Liver (tissue), 9 donors: ENCODE measurements around the gene LAMC1. TPM values are rescaled to one million over a fixed set of nuclear protein-coding genes. Genes with fewer than 3 reads are reported as not detected.

Experiments used
- DNase-seq: peaks from one replicate; pipeline ENCODE4 v3.0.0-alpha.2; 2017; ENCODE audit warnings: low spot score
- H3K27ac ChIP-seq, 2 donors: one replicate each; pipeline ENCODE4 v1.7.0; 2013; ENCODE audit warnings: inconsistent platforms in 2 of 2, low read length in 2 of 2, control low read depth in 1 of 2, low read depth in 1 of 2, mild to moderate bottlenecking in 1 of 2
- H3K27me3 ChIP-seq, 4 donors: one replicate each; pipeline versions ENCODE4 v1.6.1 to v1.7.0; 2013; ENCODE audit warnings: low read length in 3 of 4, inconsistent platforms in 1 of 4, mild to moderate bottlenecking in 1 of 4, moderate library complexity in 1 of 4; ENCODE audit not compliant: control insufficient read depth in 4 of 4, insufficient read depth in 4 of 4
- H3K36me3 ChIP-seq, 4 donors: one replicate each; pipeline versions ENCODE4 v1.6.1 to v1.7.0; 2013; ENCODE audit warnings: low read length in 3 of 4, mild to moderate bottlenecking in 3 of 4, low read depth in 1 of 4, moderate library complexity in 1 of 4; ENCODE audit not compliant: control insufficient read depth in 4 of 4, insufficient read depth in 3 of 4
- H3K4me1 ChIP-seq, 4 donors: one replicate each; pipeline versions ENCODE4 v1.6.1 to v1.7.0; 2013; ENCODE audit warnings: low read length in 3 of 4, mild to moderate bottlenecking in 3 of 4, moderate library complexity in 1 of 4; ENCODE audit not compliant: control insufficient read depth in 4 of 4, insufficient read depth in 4 of 4
- H3K4me3 ChIP-seq, 3 donors: one replicate each; pipeline versions ENCODE4 v1.6.1 to v1.7.0; 2013; ENCODE audit warnings: low read length in 3 of 3, control low read depth in 1 of 3, low read depth in 1 of 3, mild to moderate bottlenecking in 1 of 3
- H3K9ac ChIP-seq, 2 donors: one replicate each; pipeline ENCODE4 v1.7.0; 2013; ENCODE audit warnings: low read length in 2 of 2, mild to moderate bottlenecking in 2 of 2, moderate library complexity in 2 of 2, control low read depth in 1 of 2, low read depth in 1 of 2
- H3K9me3 ChIP-seq, 4 donors: one replicate each; pipeline versions ENCODE4 v1.6.1 to v1.7.0; 2013; ENCODE audit warnings: low read length in 3 of 4; ENCODE audit not compliant: control insufficient read depth in 4 of 4
- ATF3 ChIP-seq: IDR thresholded peaks from 2 replicates; pipeline ENCODE4 v1.6.1; 2016; ENCODE audit warnings: antibody characterized with exemption
- CTCF ChIP-seq: fragments of 150-350 bp; IDR thresholded peaks from 2 replicates; pipeline ENCODE4 v1.5.1; 2017; ENCODE audit warnings: improper control_type of control experiment, low read depth, low read length; ENCODE audit not compliant: missing input control
- EGR1 ChIP-seq, 2 donors: IDR thresholded peaks; 2 replicates each; pipeline ENCODE4 v1.6.1; 2016 to 2018; ENCODE audit warnings: antibody characterized with exemption in 2 of 2, low read depth in 2 of 2
- FOXA1 ChIP-seq: IDR thresholded peaks from 2 replicates; pipeline ENCODE4 v1.6.1; 2016; ENCODE audit warnings: antibody characterized with exemption
- FOXA2 ChIP-seq: IDR thresholded peaks from 2 replicates; pipeline ENCODE4 v1.6.1; 2016; ENCODE audit warnings: antibody characterized with exemption
- GABPA ChIP-seq, 2 donors: IDR thresholded peaks in 1 of 2; conservative IDR thresholded peaks in 1 of 2; 2 replicates each; pipeline ENCODE4 v1.6.1; 2016; ENCODE audit warnings: antibody characterized with exemption in 2 of 2, mild to moderate bottlenecking in 1 of 2, moderate library complexity in 1 of 2
- HNF4A ChIP-seq, 2 donors: conservative IDR thresholded peaks; 2 replicates each; pipeline ENCODE4 v1.6.1; 2016; ENCODE audit warnings: antibody characterized with exemption in 2 of 2, mild to moderate bottlenecking in 2 of 2
- HNF4G ChIP-seq: IDR thresholded peaks from 2 replicates; pipeline ENCODE4 v1.6.1; 2016; ENCODE audit warnings: antibody characterized with exemption
- JUND ChIP-seq, 2 donors: IDR thresholded peaks; 2 replicates each; pipeline ENCODE4 v1.6.1; 2016; ENCODE audit warnings: antibody characterized with exemption in 2 of 2
- MAX ChIP-seq: IDR thresholded peaks from 2 replicates; pipeline ENCODE4 v1.6.1; 2016; ENCODE audit warnings: antibody characterized with exemption
- NR2F2 ChIP-seq: IDR thresholded peaks from 2 replicates; pipeline ENCODE4 v1.6.1; 2016; ENCODE audit warnings: antibody characterized with exemption
- RAD21 ChIP-seq, 2 donors: IDR thresholded peaks; 2 replicates each; pipeline ENCODE4 v1.6.1; 2016; ENCODE audit warnings: antibody characterized with exemption in 2 of 2, mild to moderate bottlenecking in 2 of 2
- RXRA ChIP-seq, 2 donors: IDR thresholded peaks; 2 replicates each; pipeline ENCODE4 v1.6.1; 2017 to 2018; ENCODE audit warnings: antibody characterized with exemption in 2 of 2, mild to moderate bottlenecking in 1 of 2
- SP1 ChIP-seq: IDR thresholded peaks from 2 replicates; pipeline ENCODE4 v1.6.1; 2018; ENCODE audit warnings: antibody characterized with exemption, mild to moderate bottlenecking
- TAF1 ChIP-seq: conservative IDR thresholded peaks from 2 replicates; pipeline ENCODE4 v1.6.1; 2016; ENCODE audit warnings: antibody characterized with exemption, mild to moderate bottlenecking
- YY1 ChIP-seq: IDR thresholded peaks from 2 replicates; pipeline ENCODE4 v1.6.1; 2016; ENCODE audit warnings: antibody characterized with exemption, mild to moderate bottlenecking
- ZBTB33 ChIP-seq: IDR thresholded peaks from 2 replicates; pipeline ENCODE4 v1.6.1; 2016; ENCODE audit warnings: antibody characterized with exemption
- WGBS: extraction: QIAGEN DNeasy Blood & Tissue Kit; methylation state at CpG from one replicate; pipeline ENCODE4 v1.1.7; 2013; 5-methylcytosine and 5-hydroxymethylcytosine counted together
- polyA plus RNA-seq, 2 donors: library from polyadenylated mRNA; stranded (reverse) in 1 of 2; unstranded in 1 of 2; fragments of 200-250 nt in 1 of 2; fragments of >200 nt in 1 of 2; fragmentation: Nextera tagmentation in 1 of 2; extraction: Ambion mirVana in 1 of 2; gene quantifications; one replicate each; pipeline versions ENCODE4 v1.2.1 to v1.2.3, GENCODE V29; 2013 to 2015
- total RNA-seq, 2 donors: library from RNA; depleted of rRNA; stranded (reverse); fragments of >200 nt; gene quantifications; one replicate each; pipeline ENCODE4 v1.2.3, GENCODE V29; 2014
- donor health status: healthy.
- donor health status: healthy.
- donor health status: healthy.
- donor health status: healthy.
- donor health status: healthy.

Gene LAMC1
- total and polyA plus RNA-seq, 4 donors: 5.3 to 35.1 (median 19.7) TPM

GRCh38 chr1:183093786-183094298 is 70.6 kb downstream of the LAMC1 start:
- Histone ChIP-seq H3K9me3 (no peaks in the 10 kb centered on the region), H3K27me3 (no peaks in the 10 kb centered on the region), H3K4me3 (no peak overlapping the region), H3K4me1 (peaks cover 0 to 6% (median 4%) of the 10 kb centered on the region in 4 donors), H3K9ac (no peak overlapping the region), H3K27ac (no peak overlapping the region), H3K36me3 (no peaks in the 10 kb centered on the region)
- WGBS: 96% methylated on average over 1 of the region's 1 CpG
- TF ChIP-seq HNF4A (conservative IDR thresholded peaks at IDR 0.05): no peak
- TF ChIP-seq CTCF: no peak
- TF ChIP-seq ATF3: no peak
- no peak for TF ChIP-seq HNF4G
- no peak for TF ChIP-seq TAF1
- TF ChIP-seq NR2F2: no peak
- no peak for DNase-seq

GRCh38 chr1:183094351-183094750 is 71.1 kb downstream of the LAMC1 start:
- Histone ChIP-seq H3K4me1 (peaks cover 0 to 3% (median under 1%) of the 10 kb centered on the region in 4 donors), H3K36me3 (no peaks in the 10 kb centered on the region), H3K4me3 (no peak overlapping the region), H3K9me3 (no peaks in the 10 kb centered on the region), H3K9ac (no peak overlapping the region), H3K27ac (no peak overlapping the region), H3K27me3 (no peaks in the 10 kb centered on the region)
- 89% methylated on average over 2 of the region's 2 CpGs for WGBS
- no peak for DNase-seq
- TF ChIP-seq RAD21 (IDR thresholded peaks at IDR 0.05) (no peak), JUND (IDR thresholded peaks at IDR 0.05) (no peak), RXRA (IDR thresholded peaks at IDR 0.05) (no peak), CTCF (no peak), HNF4A (conservative IDR thresholded peaks at IDR 0.05) (no peak), NR2F2 (no peak), SP1 (no peak)

- WGBS: 92% methylated on average over 2 of the region's 2 CpGs
- Histone ChIP-seq H3K36me3 (peaks cover 0 to 3% (median 0%) of the 10 kb centered on the region in 4 donors), H3K27ac (no peak overlapping the region), H3K27me3 (no peaks in the 10 kb centered on the region), H3K4me3 (no peak overlapping the region), H3K9me3 (no peaks in the 10 kb centered on the region), H3K9ac (no peak overlapping the region), H3K4me1 (peaks cover 0 to under 1% (median 0%) of the 10 kb centered on the region in 4 donors)
- no peak for DNase-seq
- TF ChIP-seq CTCF: no peak
- no peak for TF ChIP-seq HNF4A (conservative IDR thresholded peaks at IDR 0.05)
- no peak for TF ChIP-seq MAX
- no peak for TF ChIP-seq RXRA (IDR thresholded peaks at IDR 0.05)
- TF ChIP-seq JUND (IDR thresholded peaks at IDR 0.05): no peak
- TF ChIP-seq HNF4G: no peak
- TF ChIP-seq SP1: no peak
- TF ChIP-seq YY1: no peak
- TF ChIP-seq FOXA2: no peak
- no peak for TF ChIP-seq RAD21 (IDR thresholded peaks at IDR 0.05)
- TF ChIP-seq FOXA1: no peak
- no peak for TF ChIP-seq ZBTB33
- TF ChIP-seq NR2F2: no peak
- no peak for TF ChIP-seq TAF1
- TF ChIP-seq GABPA (IDR thresholded peaks at IDR 0.05 in 1 of 2, conservative IDR thresholded peaks at IDR 0.05 in 1 of 2): no peak
- no peak for TF ChIP-seq ATF3
- TF ChIP-seq EGR1 (IDR thresholded peaks at IDR 0.05; ENCODE audit: low read depth in 2 of 2): no peak
These were observed 73.1 kb downstream of the LAMC1 start for GRCh38 chr1:183096351-183096750.
